OCI-LY1 (cell line): ENCODE data around the gene QRICH1.

Source experiments
- H2AFZ ChIP-seq: fragments of 200-600 bp; sonication (generic), shearing (Covaris generic); 2 replicates; pipeline ENCODE4 v1.6.0; 2014; ENCODE audit warnings: antibody characterized with exemption, mild to moderate bottlenecking, low read length
- H3F3A ChIP-seq: fragments of 200-600 bp; sonication (generic), shearing (Covaris generic); 2 replicates; pipeline ENCODE4 v1.6.0; 2014; ENCODE audit warnings: mild to moderate bottlenecking, antibody characterized with exemption, low read length, moderate library complexity; ENCODE audit not compliant: insufficient read depth
- H3K27ac ChIP-seq: fragments of 200-600 bp; sonication (generic); 2 replicates; pipeline ENCODE4 v1.5.1; 2014; ENCODE audit warnings: low read length, mixed run types, mild to moderate bottlenecking, low read depth; ENCODE audit not compliant: poor library complexity, severe bottlenecking
- H3K27me3 ChIP-seq: fragments of 200-600 bp; sonication (generic); 2 replicates; pipeline ENCODE4 v1.6.0; 2014; ENCODE audit warnings: antibody characterized with exemption, mild to moderate bottlenecking, low read length, moderate library complexity; ENCODE audit not compliant: insufficient read depth
- H3K36me3 ChIP-seq: fragments of 200-600 bp; sonication (generic); 2 replicates; pipeline ENCODE4 v1.6.1; 2014; ENCODE audit warnings: mild to moderate bottlenecking, antibody characterized with exemption, low read length, moderate library complexity, mixed read lengths; ENCODE audit not compliant: insufficient read depth
- H3K4me1 ChIP-seq: fragments of 200-600 bp; sonication (generic); 2 replicates; pipeline ENCODE4 v1.5.1; 2014; ENCODE audit warnings: mild to moderate bottlenecking, low read length, moderate library complexity; ENCODE audit not compliant: insufficient read depth, severe bottlenecking
- H3K4me2 ChIP-seq: fragments of 200-600 bp; sonication (generic), shearing (Covaris generic); 2 replicates; pipeline ENCODE4 v1.6.1; 2014; ENCODE audit warnings: low read length
- H3K4me3 ChIP-seq: fragments of 200-600 bp; sonication (generic); 2 replicates; pipeline ENCODE4 v1.5.1; 2014; ENCODE audit warnings: low read length, low read depth, mild to moderate bottlenecking, mixed read lengths; ENCODE audit not compliant: poor library complexity, severe bottlenecking
- H3K79me2 ChIP-seq: fragments of 200-600 bp; shearing (Covaris generic); 2 replicates; pipeline ENCODE4 v1.6.1; 2016; ENCODE audit warnings: mixed run types, low read length, mixed read lengths; ENCODE audit not compliant: insufficient read depth
- H3K9ac ChIP-seq: fragments of 200-600 bp; sonication (generic), shearing (Covaris generic); 2 replicates; pipeline ENCODE4 v1.6.1; 2014; ENCODE audit warnings: mild to moderate bottlenecking, low read length, mixed read lengths
- H3K9me2 ChIP-seq: fragments of 200-600 bp; sonication (generic), shearing (Covaris generic); 2 replicates; pipeline ENCODE4 v1.6.1; 2014; ENCODE audit warnings: low read depth, mild to moderate bottlenecking, low read length, mixed read lengths
- H3K9me3 ChIP-seq: fragments of 200-600 bp; shearing (Covaris generic); 2 replicates; pipeline ENCODE4 v1.6.1; 2014; ENCODE audit warnings: low read length, mixed read lengths
- H4K20me1 ChIP-seq: fragments of 200-600 bp; sonication (generic), shearing (Covaris generic); 2 replicates; pipeline ENCODE4 v1.6.0; 2016; ENCODE audit warnings: mild to moderate bottlenecking, low read length; ENCODE audit not compliant: insufficient read depth
- CTCF ChIP-seq: fragments of 200-600 bp; sonication (generic), shearing (Covaris generic); IDR thresholded peaks from 2 replicates; pipeline ENCODE4 v1.5.1; 2017; ENCODE audit warnings: mild to moderate bottlenecking, antibody characterized with exemption, low read length, moderate library complexity, mixed read lengths
- EZH2 ChIP-seq: fragments of 200-600 bp; sonication (generic), shearing (Covaris generic); IDR thresholded peaks from 2 replicates; pipeline ENCODE4 v1.8.0; 2017; ENCODE audit warnings: borderline replicate concordance, mixed run types, mild to moderate bottlenecking, antibody characterized with exemption, low read length, moderate library complexity, mixed read lengths

QRICH1 gene

GRCh38 chr3:49057268-49057667 lies 36.6 kb downstream of the QRICH1 start:
- TF ChIP-seq EZH2 (no peak), CTCF (no peak)
- no peaks in the 10 kb centered on the region for H3K4me1 ChIP-seq
- no peaks in the 10 kb centered on the region for H3K9me3 ChIP-seq
- H4K20me1 ChIP-seq = no peaks in the 10 kb centered on the region
- no peak overlapping the region for H3K4me3 ChIP-seq
- no peaks in the 10 kb centered on the region for H3F3A ChIP-seq
- H3K4me2 ChIP-seq = no peak overlapping the region
- H3K9me2 ChIP-seq = no peaks in the 10 kb centered on the region
- H3K79me2 ChIP-seq = no peaks in the 10 kb centered on the region
- H3K27ac ChIP-seq = no peak overlapping the region
- no peak overlapping the region for H3K9ac ChIP-seq
- H3K36me3 ChIP-seq = peaks cover 75% of the 10 kb centered on the region
- no peaks in the 10 kb centered on the region for H3K27me3 ChIP-seq
- H2AFZ ChIP-seq = no peak overlapping the region

GRCh38 chr3:49054344-49054862 lies 39.5 kb downstream of the QRICH1 start:
- Histone ChIP-seq H3F3A (no peaks in the 10 kb centered on the region), H3K4me2 (no peak overlapping the region), H3K27ac (no peak overlapping the region), H3K27me3 (no peaks in the 10 kb centered on the region), H3K9ac (no peak overlapping the region), H3K79me2 (no peaks in the 10 kb centered on the region), H3K9me2 (no peaks in the 10 kb centered on the region), H2AFZ (no peak overlapping the region), H3K36me3 (peaks cover 72% of the 10 kb centered on the region), H3K4me3 (no peak overlapping the region), H4K20me1 (no peaks in the 10 kb centered on the region), H3K9me3 (no peaks in the 10 kb centered on the region), H3K4me1 (no peaks in the 10 kb centered on the region)
- TF ChIP-seq CTCF = no peak
- TF ChIP-seq EZH2 = no peak

DNA sequence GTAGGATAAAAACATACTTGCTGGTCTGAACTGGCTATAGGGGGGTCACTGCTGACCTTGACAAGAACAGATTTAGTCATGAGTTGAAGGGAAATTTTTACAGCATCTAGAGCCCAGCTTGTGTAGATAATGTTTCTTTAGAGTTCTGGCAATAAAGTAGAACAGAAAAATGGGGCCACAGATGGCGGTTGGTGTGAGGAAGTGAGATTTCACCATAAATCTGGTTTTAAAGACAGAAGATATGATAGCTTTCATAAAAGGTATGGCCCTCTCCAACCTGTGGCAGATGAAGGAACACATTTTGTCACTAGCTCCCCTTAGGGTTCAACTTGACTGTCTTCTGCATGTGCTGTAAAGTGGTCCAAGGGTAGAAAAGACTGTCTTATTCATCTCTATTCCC lies 40.3 kb downstream of the QRICH1 start:
- H2AFZ ChIP-seq = no peak overlapping the region
- H3K27ac ChIP-seq = no peak overlapping the region
- no peaks in the 10 kb centered on the region for H3K27me3 ChIP-seq
- no peaks in the 10 kb centered on the region for H3K9me2 ChIP-seq
- H4K20me1 ChIP-seq = no peaks in the 10 kb centered on the region
- peaks cover 78% of the 10 kb centered on the region for H3K36me3 ChIP-seq
- TF ChIP-seq EZH2 (no peak), CTCF (no peak)
- H3K9me3 ChIP-seq = no peaks in the 10 kb centered on the region
- no peak overlapping the region for H3K9ac ChIP-seq
- H3F3A ChIP-seq = no peaks in the 10 kb centered on the region
- H3K4me2 ChIP-seq = no peak overlapping the region
- H3K4me1 ChIP-seq = no peaks in the 10 kb centered on the region
- H3K79me2 ChIP-seq = no peaks in the 10 kb centered on the region
- H3K4me3 ChIP-seq = no peak overlapping the region
